Thyroid gland (tissue), 4 donors: Measurements from ENCODE around the gene TBRG1.

Source experiments
- CTCF ChIP-seq, 6 experiments: fragments of 200-600 bp in 3 of 6; fragments of 450-650 bp in 3 of 6; sonication (generic) in 3 of 6; IDR thresholded peaks; one replicate each; pipeline ENCODE4 v1.5.1; 2016 to 2019; ENCODE audit warnings: antibody characterized with exemption in 6 of 6, mild to moderate bottlenecking in 2 of 6, inconsistent platforms in 1 of 6, moderate library complexity in 1 of 6
- POLR2A ChIP-seq, 2 donors: fragments of 450-650 bp; IDR thresholded peaks; one replicate each; pipeline ENCODE4 v1.6.1; 2017; ENCODE audit warnings: antibody characterized with exemption in 2 of 2, mild to moderate bottlenecking in 2 of 2, moderate library complexity in 1 of 2

DNA sequence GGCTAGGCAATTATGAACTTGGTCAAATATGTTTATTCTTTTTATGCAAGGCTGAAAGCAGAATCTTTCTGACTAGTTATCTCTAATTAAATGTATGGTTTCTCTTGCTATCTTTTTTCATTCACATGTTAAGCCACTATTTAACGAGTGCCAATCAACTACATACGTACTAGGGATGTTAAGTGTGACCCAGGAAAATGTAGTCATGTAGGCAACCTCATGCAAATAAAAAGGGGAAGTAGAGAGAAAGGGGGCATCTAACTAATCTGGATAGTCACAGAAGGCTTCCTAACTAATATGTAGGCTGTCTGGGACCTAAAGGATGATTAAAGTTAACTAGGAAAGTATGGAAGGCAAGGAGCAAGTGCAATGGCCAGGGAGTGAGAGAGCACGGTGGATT is 23.5 kb downstream of the TBRG1 start:
- no peak for TF ChIP-seq CTCF (IDR thresholded peaks at IDR 0.05)
- no peak for TF ChIP-seq POLR2A (IDR thresholded peaks at IDR 0.05)
